Hematopoietic multipotent progenitor cell treated with erythropoietin and hydrocortisone succinate and interleukin-3 and kit ligand, for 17 days (in vitro differentiated cells): ENCODE results near the gene CGNL1.

ENCODE experiments used
- DNase-seq: peaks from one replicate; pipeline ENCODE4 v3.0.0-alpha.2; 2015; ENCODE audit warnings: low spot score

CGNL1 gene

GRCh38 chr15:57385923-57386390 is 9.7 kb downstream of the CGNL1 start:
- DNase-seq, result no peak

GRCh38 chr15:57386976-57387375 is 10.7 kb downstream of the CGNL1 start:
- no peak for DNase-seq

- DNase-seq, result no peak
These were observed 11.3 kb downstream of the CGNL1 start for GRCh38 chr15:57387564-57388076.

- DNase-seq, result no peak
These were observed 12.2 kb downstream of the CGNL1 start for GRCh38 chr15:57388464-57388863.

- DNase-seq, result no peak
These were observed 13.7 kb downstream of the CGNL1 start for GRCh38 chr15:57389991-57390390.

- no peak for DNase-seq
These were observed 14.3 kb downstream of the CGNL1 start for GRCh38 chr15:57390583-57390982.

GRCh38 chr15:57391537-57391936 is 15.2 kb downstream of the CGNL1 start:
- no peak for DNase-seq

- DNase-seq, result no peak
These were observed 16.8 kb downstream of the CGNL1 start for GRCh38 chr15:57393061-57393460.

GRCh38 chr15:57395292-57395691 is 19.0 kb downstream of the CGNL1 start:
- no peak for DNase-seq

GRCh38 chr15:57398336-57398735 is 22.0 kb downstream of the CGNL1 start:
- DNase-seq, result no peak

GRCh38 chr15:57401546-57401945 is 25.2 kb downstream of the CGNL1 start:
- no peak for DNase-seq

- no peak for DNase-seq
These were observed 26.7 kb downstream of the CGNL1 start for GRCh38 chr15:57403017-57403416.

GRCh38 chr15:57403566-57404325 is 27.4 kb downstream of the CGNL1 start:
- no peak for DNase-seq

GRCh38 chr15:57405133-57405532 is 28.8 kb downstream of the CGNL1 start:
- DNase-seq, result no peak

- DNase-seq, result no peak
These were observed 29.9 kb downstream of the CGNL1 start for GRCh38 chr15:57406062-57406772.

- no peak for DNase-seq
These were observed 34.1 kb downstream of the CGNL1 start for GRCh38 chr15:57410373-57410772.

GRCh38 chr15:57411945-57412768 is 35.9 kb downstream of the CGNL1 start:
- no peak for DNase-seq

GRCh38 chr15:57415602-57416001 is 39.3 kb downstream of the CGNL1 start:
- DNase-seq, result no peak

- no peak for DNase-seq
These were observed 42.3 kb downstream of the CGNL1 start for GRCh38 chr15:57418635-57419034.

- DNase-seq, result no peak
These were observed 43.0 kb downstream of the CGNL1 start for GRCh38 chr15:57419335-57419734.

GRCh38 chr15:57421110-57421509 is 44.8 kb downstream of the CGNL1 start:
- DNase-seq, result no peak

- DNase-seq, result no peak
These were observed 45.2 kb downstream of the CGNL1 start for GRCh38 chr15:57421551-57421950.
